GM20431 (cell line): ENCODE measurements around the gene CARS2.
"Not testable (repeated sequence)": the region's sequence is repeated elsewhere in the genome, so short reads cannot be mapped to it uniquely, and the experiment has no call there.

Experiments used
- in situ Hi-C: fragments of 300-500 bp; cut with MseI, MboI; formaldehyde crosslinking; loops from one replicate; pipeline ENCODE4 v1.15.0; 2020; ENCODE audit warnings: low sequenced_read_pairs; ENCODE audit not compliant: unreplicated experiment

The CARS2 gene

GRCh38 chr13:110705826-110706569 is at the start of gene CARS2:
Gene CARS2 (minus strand): TSS chr13:110706116. CDS start chr13:110706093, 23 bp downstream.
- in situ Hi-C loops = no loop called here

- in situ Hi-C loops = no loop called here
Measured at GRCh38 chr13:110748271-110748670, 42.4 kb upstream of the CARS2 start.

- in situ Hi-C loops = no loop called here
Measured at GRCh38 chr13:110746438-110746837, 40.5 kb upstream of the CARS2 start.

GRCh38 chr13:110743687-110744086 is 37.8 kb upstream of the CARS2 start:
- in situ Hi-C loops = no loop called here

GRCh38 chr13:110737555-110737954 is 31.6 kb upstream of the CARS2 start:
- in situ Hi-C loops = no loop called here

GRCh38 chr13:110734561-110734960 is 28.6 kb upstream of the CARS2 start:
- in situ Hi-C loops = no loop called here

- in situ Hi-C loops = no loop called here
Measured at GRCh38 chr13:110731072-110731471, 25.2 kb upstream of the CARS2 start.

GRCh38 chr13:110726726-110727125 is 20.8 kb upstream of the CARS2 start:
- in situ Hi-C loops = no loop called here

- in situ Hi-C loops = not testable (repeated sequence)
Measured at GRCh38 chr13:110726153-110726552, 20.2 kb upstream of the CARS2 start.

GRCh38 chr13:110723598-110723997 is 17.7 kb upstream of the CARS2 start:
- in situ Hi-C loops = no loop called here

GRCh38 chr13:110722971-110723370 is 17.1 kb upstream of the CARS2 start:
- in situ Hi-C loops = no loop called here

- in situ Hi-C loops = no loop called here
Measured at GRCh38 chr13:110719036-110719710, 13.3 kb upstream of the CARS2 start.

GRCh38 chr13:110716247-110716515 is 10.3 kb upstream of the CARS2 start:
- in situ Hi-C loops = no loop called here

- in situ Hi-C loops = no loop called here
Measured at GRCh38 chr13:110715395-110716246, 9.7 kb upstream of the CARS2 start.

GRCh38 chr13:110714797-110715394 is 9.0 kb upstream of the CARS2 start:
- in situ Hi-C loops = no loop called here

- in situ Hi-C loops = no loop called here
Measured at GRCh38 chr13:110713981-110714796, 8.3 kb upstream of the CARS2 start.

- in situ Hi-C loops = no loop called here
Measured at GRCh38 chr13:110713642-110713952, 7.7 kb upstream of the CARS2 start, which contains the start of gene ING1. Gene ING1 (plus strand): TSS chr13:110713700. CDS start chr13:110714150, 450 bp downstream.

- in situ Hi-C loops = no loop called here
Measured at GRCh38 chr13:110712849-110713641, 7.1 kb upstream of the CARS2 start.
